HepG2 (cell line): ENCODE data around the gene KNCN. TPM values are rescaled to one million over a fixed set of nuclear protein-coding genes. Genes with fewer than 3 reads are reported as not detected.

Source experiments
- ATAC-seq: fragments of 200-7000 bp; cut with Tn5 transposase; 3 replicates; pipeline ENCODE4 v1.9.1; 2020; ENCODE audit warnings: mild to moderate bottlenecking, moderate library complexity
- BruUV-seq: library from RNA; stranded (reverse); fragments of 400-500 nt; replicated peaks from 2 replicates; lab custom pipeline; 2021; lab: Mats Ljungman, UMichigan
- CTCF ChIA-PET: fragments of 300-600 bp; formaldehyde crosslinking; extraction: SDS; loops from one replicate; lab custom pipeline; 2021; ENCODE audit warnings: low total read pairs, inconsistent platforms, low intra/inter-chr PET ratio; lab: Yijun Ruan, JAX
- POLR2A ChIA-PET: fragments of 350-600 bp; sonication (Branson Sonifier 250); formaldehyde crosslinking; loops from one replicate; lab custom pipeline; 2020; ENCODE audit warnings: antibody characterized with exemption, inconsistent platforms; lab: Yijun Ruan, JAX
- DNase-seq: peaks from one replicate; pipeline ENCODE4 v3.0.0-alpha.2; 2015; ENCODE audit warnings: low spot score
- FAIRE-seq: peaks from 3 replicates; lab custom pipeline; 2011; peaks lifted over from hg19 to GRCh38; lab: Jason Lieb, UNC
- H2AFZ ChIP-seq: one replicate; pipeline ENCODE4 v1.6.1; 2011; ENCODE audit warnings: low read length, inconsistent platforms
- H3K27ac ChIP-seq: fragments of 300-600 bp; 3 replicates; pipeline ENCODE4 v1.8.0; 2011; ENCODE audit warnings: mixed run types, mild to moderate bottlenecking, mixed read lengths, low read length, inconsistent platforms; ENCODE audit not compliant: insufficient read depth; ENCODE audit errors: extremely low read length
- H3K27me3 ChIP-seq, 2 experiments: fragments of 200-600 bp in 1 of 2; 2 replicates in 1 of 2; 3 replicates in 1 of 2; pipeline versions ENCODE4 v1.6.0 to v1.8.0; 2011; ENCODE audit warnings: low read length in 2 of 2, mild to moderate bottlenecking in 2 of 2, moderate library complexity in 2 of 2, inconsistent platforms in 1 of 2; ENCODE audit not compliant: insufficient read depth in 2 of 2, control insufficient read depth in 1 of 2
- H3K36me3 ChIP-seq, 2 experiments: fragments of 200-600 bp in 1 of 2; replicated peaks in 1 of 2; 2 replicates in 1 of 2; 3 replicates in 1 of 2; pipeline versions ENCODE4 v1.5.1 to v1.8.0; 2011; ENCODE audit warnings: low read length in 2 of 2, inconsistent platforms in 1 of 2; ENCODE audit not compliant: insufficient read depth in 2 of 2, control insufficient read depth in 1 of 2
- H3K4me1 ChIP-seq: 2 replicates; pipeline ENCODE4 v1.5.1; 2012; ENCODE audit warnings: low read length, inconsistent platforms; ENCODE audit not compliant: insufficient read depth
- H3K4me2 ChIP-seq: 2 replicates; pipeline ENCODE4 v1.6.0; 2011; ENCODE audit warnings: low read depth, low read length, inconsistent platforms
- H3K4me3 ChIP-seq, 3 experiments: fragments of 200-600 bp in 1 of 3; sonication (generic), shearing (Covaris generic) in 1 of 3; replicated peaks in 1 of 3; 2 replicates each; pipeline ENCODE4 v1.5.1; 2011 to 2016; ENCODE audit warnings: low read length in 3 of 3, inconsistent platforms in 2 of 3, low read depth in 2 of 3, mild to moderate bottlenecking in 2 of 3, control low read depth in 1 of 3, mixed read lengths in 1 of 3; ENCODE audit not compliant: insufficient read depth in 1 of 3
- H3K79me2 ChIP-seq: one replicate; pipeline ENCODE4 v1.6.1; 2011; ENCODE audit warnings: low read length, inconsistent platforms; ENCODE audit not compliant: insufficient read depth
- H3K9ac ChIP-seq: 2 replicates; pipeline ENCODE4 v1.6.0; 2011; ENCODE audit warnings: mild to moderate bottlenecking, low read depth, low read length, inconsistent platforms; ENCODE audit not compliant: insufficient read depth
- H3K9me3 ChIP-seq: 2 replicates; pipeline ENCODE4 v1.5.1; 2012; ENCODE audit warnings: mild to moderate bottlenecking, low read length
- H4K20me1 ChIP-seq: 2 replicates; pipeline ENCODE4 v1.6.0; 2011; ENCODE audit warnings: inconsistent platforms, mild to moderate bottlenecking, low read length, moderate library complexity; ENCODE audit not compliant: insufficient read depth
- AHR ChIP-seq: IDR thresholded peaks from 2 replicates; pipeline ENCODE4 v1.6.1; 2018; ENCODE audit warnings: missing genetic modification reagents, missing compliant biosample characterization
- ATF3 ChIP-seq: sonication (generic); formaldehyde crosslinking; IDR thresholded peaks from 2 replicates; pipeline ENCODE4 v1.4.0; 2020; ENCODE audit warnings: missing genetic modification reagents
- CEBPG ChIP-seq: IDR thresholded peaks from 2 replicates; pipeline ENCODE4 v1.6.1; 2016
- HCFC1 ChIP-seq: fragments of 150-350 bp; IDR thresholded peaks from 2 replicates; pipeline ENCODE4 v1.6.1; 2014; ENCODE audit warnings: low read depth, low read length
- HMG20B ChIP-seq: conservative IDR thresholded peaks from 2 replicates; pipeline ENCODE4 v1.6.1; 2016; ENCODE audit warnings: missing genetic modification reagents, missing compliant biosample characterization
- HNRNPH1 ChIP-seq: fragments of 200-400 bp; formaldehyde crosslinking; optimal IDR thresholded peaks from 2 replicates; pipeline ENCODE3; 2017; ENCODE audit warnings: mild to moderate bottlenecking, low read depth, low read length
- MBD4 ChIP-seq: IDR thresholded peaks from 2 replicates; pipeline ENCODE4 v1.6.1; 2012; ENCODE audit warnings: low read length, inconsistent platforms, borderline replicate concordance
- MTF1 ChIP-seq: sonication (generic); formaldehyde crosslinking; IDR thresholded peaks from 2 replicates; pipeline ENCODE4 v1.5.0; 2020; ENCODE audit warnings: missing genetic modification reagents
- NR2F2 ChIP-seq: IDR thresholded peaks from 2 replicates; pipeline ENCODE4 v1.6.1; 2012; ENCODE audit warnings: low read depth, inconsistent platforms, borderline replicate concordance
- NRL ChIP-seq: sonication (generic); formaldehyde crosslinking; IDR thresholded peaks from 2 replicates; pipeline ENCODE4 v1.5.0; 2020; ENCODE audit warnings: missing genetic modification reagents, mild to moderate bottlenecking, moderate library complexity, borderline replicate concordance
- RFXAP ChIP-seq: sonication (generic); formaldehyde crosslinking; IDR thresholded peaks from 2 replicates; pipeline ENCODE4 v1.4.0; 2020; ENCODE audit warnings: missing genetic modification reagents, borderline replicate concordance
- TFE3 ChIP-seq: IDR thresholded peaks from 2 replicates; pipeline ENCODE4 v1.6.1; 2016
- THAP8 ChIP-seq: sonication (generic); formaldehyde crosslinking; IDR thresholded peaks from 2 replicates; pipeline ENCODE4 v1.5.1; 2020; ENCODE audit warnings: missing genetic modification reagents, mild to moderate bottlenecking, borderline replicate concordance
- ZBTB10 ChIP-seq: sonication (generic); formaldehyde crosslinking; IDR thresholded peaks from 2 replicates; pipeline ENCODE4 v1.4.0; 2020; ENCODE audit warnings: missing genetic modification reagents, borderline replicate concordance
- ZBTB38 ChIP-seq: sonication (generic); formaldehyde crosslinking; IDR thresholded peaks from 2 replicates; pipeline ENCODE4 v1.5.1; 2020; ENCODE audit warnings: mild to moderate bottlenecking, missing genetic modification reagents
- ZMYM3 ChIP-seq: sonication (generic); formaldehyde crosslinking; IDR thresholded peaks from 2 replicates; pipeline ENCODE4 v1.5.1; 2020; ENCODE audit warnings: mild to moderate bottlenecking, missing genetic modification reagents
- ZNF503 ChIP-seq: sonication (generic); formaldehyde crosslinking; IDR thresholded peaks from 2 replicates; pipeline ENCODE4 v1.4.0; 2020; ENCODE audit warnings: missing genetic modification reagents
- ZNF550 ChIP-seq: sonication (generic); formaldehyde crosslinking; IDR thresholded peaks from 2 replicates; pipeline ENCODE4 v1.4.0; 2020; ENCODE audit warnings: mild to moderate bottlenecking, missing genetic modification reagents, borderline replicate concordance
- ZNF713 ChIP-seq: sonication (generic); formaldehyde crosslinking; IDR thresholded peaks from 2 replicates; pipeline ENCODE4 v1.4.0; 2020; ENCODE audit warnings: mild to moderate bottlenecking, missing genetic modification reagents
- WGBS: methylation state at CpG from one replicate; pipeline ENCODE4 v1.1.6; 2017; ENCODE audit warnings: low lambda C conversion rate; 5-methylcytosine and 5-hydroxymethylcytosine counted together
- in situ Hi-C: cut with HindIII; loops from 2 replicates; pipeline ENCODE4 v1.10.0; 2017; ENCODE audit warnings: low pct_unique_long_range_greater_than_20kb; ENCODE audit not compliant: extremely low pct_ligation_motif_present
- intact Hi-C: fragments of 100-400 bp; cut with micrococcal nuclease; formaldehyde crosslinking; loops from one replicate; pipeline ENCODE4 v1.10.0; 2022; ENCODE audit not compliant: unreplicated experiment
- polyA plus RNA-seq, 8 experiments: library from polyadenylated mRNA; depleted of rRNA in 3 of 8; stranded (reverse) in 7 of 8; unstranded in 1 of 8; fragments of >200 nt; fragmentation: Illumina TruSeq in 4 of 8; extraction: Trizol in 4 of 8; gene quantifications; 2 replicates each; pipeline versions ENCODE4 v1.2.1 to v1.2.3, GENCODE V29; 2011 to 2016; ENCODE audit warnings: low read depth in 4 of 8, missing spikeins in 1 of 8, mixed read lengths in 1 of 8; ENCODE audit not compliant: insufficient read depth in 1 of 8
- total RNA-seq, 5 experiments: library from RNA; depleted of rRNA; stranded (reverse); fragments of >200 nt; fragmentation: Illumina TruSeq; extraction: Trizol; gene quantifications; 2 replicates each; pipeline ENCODE4 v1.2.3, GENCODE V29; 2016; ENCODE audit warnings: low read depth in 1 of 5

The KNCN gene
- total and polyA plus RNA-seq, 2 of the 13 experiments (the other 11 are each of a cell fraction or from before 2014, with no cell fraction given), result not detected

GRCh38 chr1:46554236-46554596 lies 2.8 kb upstream of the KNCN start:
- WGBS, result 87% methylated on average over 4 of the region's 6 CpGs
- H3K4me3 ChIP-seq, result no peak overlapping the region
- H3K27me3 ChIP-seq, result peaks cover 2 to 14% of the 10 kb centered on the region in 2 experiments; a peak in 1 of 5 replicates
- no peak for FAIRE-seq
- no peaks in the 10 kb centered on the region for H4K20me1 ChIP-seq
- ChIA-PET CTCF (no interaction called here), POLR2A (no interaction called here)
- no peaks in the 10 kb centered on the region for H3K9me3 ChIP-seq
- H3K27ac ChIP-seq, result no peak overlapping the region
- no TSS peak for BruUV-seq
- H3K4me1 ChIP-seq, result peaks cover 11% of the 10 kb centered on the region; the same call in 1 of the 2 replicates
- no peak for TF ChIP-seq HCFC1
- TF ChIP-seq ZNF503, result no peak
- TF ChIP-seq TFE3 (CRISPR knock-in tag), result no peak
- no peak for TF ChIP-seq ZBTB38
- TF ChIP-seq NRL (CRISPR knock-in tag), result no peak
- no peak for TF ChIP-seq ZBTB10 (CRISPR knock-in tag)
- no peak for TF ChIP-seq ZNF550 (CRISPR knock-in tag)
- no peak for TF ChIP-seq NR2F2
- no peak for TF ChIP-seq ATF3 (CRISPR knock-in tag)
- TF ChIP-seq CEBPG (CRISPR knock-in tag), result no peak
- TF ChIP-seq ZMYM3 (CRISPR knock-in tag), result no peak
- no peak for TF ChIP-seq MBD4
- no peak for TF ChIP-seq ZNF713
- TF ChIP-seq RFXAP (CRISPR knock-in tag), result no peak
- no peak for TF ChIP-seq MTF1 (CRISPR knock-in tag)
- no peak for TF ChIP-seq THAP8
- TF ChIP-seq AHR (CRISPR knock-in tag), result no peak
- TF ChIP-seq HMG20B (CRISPR knock-in tag), result no peak
- no peak for TF ChIP-seq HNRNPH1
- H2AFZ ChIP-seq, result no peak overlapping the region
- peaks cover 0 to 3% of the 10 kb centered on the region in 2 experiments; a peak in 2 of 5 replicates for H3K36me3 ChIP-seq
- no peak overlapping the region for H3K4me2 ChIP-seq
- DNase-seq, result no peak
- ATAC-seq, result no peak
- in situ Hi-C loops, result no loop called here
- no peaks in the 10 kb centered on the region for H3K79me2 ChIP-seq
- no peak overlapping the region for H3K9ac ChIP-seq
- intact Hi-C loops, result loop anchor here (10.0 kb wide), 1 partner anchor 171 kb away; no protein-coding TSS in a partner anchor
